HCT116 (cell line): ENCODE data around the gene CSNK1D.

Experiments used
- JUND ChIP-seq: IDR thresholded peaks from 2 replicates; pipeline ENCODE4 v1.6.1; 2012
- POLR2A ChIP-seq: IDR thresholded peaks from 2 replicates; pipeline ENCODE4 v1.7.0; 2011; ENCODE audit warnings: borderline replicate concordance; ENCODE audit not compliant: insufficient read depth, insufficient read length; ENCODE audit errors: extremely low read depth
- YY1 ChIP-seq: IDR thresholded peaks from 2 replicates; pipeline ENCODE4 v1.6.1; 2011; ENCODE audit warnings: low read length, low read depth, moderate library complexity, mild to moderate bottlenecking; ENCODE audit not compliant: insufficient replicate concordance; ENCODE audit errors: extremely low read depth
- TF ChIP-seq, protein P1 (sequence below), 3 experiments: fragments of 200-600 bp in 1 of 3; sonication (generic) in 1 of 3; IDR thresholded peaks in 2 of 3; conservative IDR thresholded peaks in 1 of 3; 2 replicates each; pipeline ENCODE4 v1.5.1; 2012 to 2017; ENCODE audit warnings: low read depth in 2 of 3, low read length in 2 of 3, antibody characterized with exemption in 1 of 3, borderline replicate concordance in 1 of 3, control low read depth in 1 of 3, mild to moderate bottlenecking in 1 of 3, mixed read lengths in 1 of 3, mixed run types in 1 of 3, moderate library complexity in 1 of 3; ENCODE audit not compliant: insufficient read depth in 1 of 3
- TF ChIP-seq, protein P2 (sequence below): IDR thresholded peaks from 2 replicates; pipeline ENCODE4 v1.6.1; 2012

DNA sequence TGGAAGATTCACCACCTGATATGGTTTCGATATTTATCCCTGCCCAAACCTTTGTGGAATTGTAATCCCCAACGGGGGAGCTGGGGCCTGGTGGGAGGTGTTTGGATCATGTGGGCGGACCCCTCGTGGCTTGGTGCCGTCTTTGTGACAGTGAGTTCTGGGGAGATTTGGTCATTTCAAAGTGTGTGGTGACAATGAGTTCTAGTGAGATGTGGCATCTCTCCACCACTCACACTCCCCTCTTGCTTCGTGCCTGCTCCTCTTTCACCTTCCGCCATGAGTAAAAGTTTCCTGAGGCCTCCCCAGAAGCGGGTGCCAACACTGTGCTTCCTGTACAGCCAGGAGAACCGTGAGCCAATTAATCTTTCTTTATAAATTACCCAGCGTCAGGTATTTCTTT lies 70.5 kb downstream of the CSNK1D start:
- TF ChIP-seq, protein P1, sequence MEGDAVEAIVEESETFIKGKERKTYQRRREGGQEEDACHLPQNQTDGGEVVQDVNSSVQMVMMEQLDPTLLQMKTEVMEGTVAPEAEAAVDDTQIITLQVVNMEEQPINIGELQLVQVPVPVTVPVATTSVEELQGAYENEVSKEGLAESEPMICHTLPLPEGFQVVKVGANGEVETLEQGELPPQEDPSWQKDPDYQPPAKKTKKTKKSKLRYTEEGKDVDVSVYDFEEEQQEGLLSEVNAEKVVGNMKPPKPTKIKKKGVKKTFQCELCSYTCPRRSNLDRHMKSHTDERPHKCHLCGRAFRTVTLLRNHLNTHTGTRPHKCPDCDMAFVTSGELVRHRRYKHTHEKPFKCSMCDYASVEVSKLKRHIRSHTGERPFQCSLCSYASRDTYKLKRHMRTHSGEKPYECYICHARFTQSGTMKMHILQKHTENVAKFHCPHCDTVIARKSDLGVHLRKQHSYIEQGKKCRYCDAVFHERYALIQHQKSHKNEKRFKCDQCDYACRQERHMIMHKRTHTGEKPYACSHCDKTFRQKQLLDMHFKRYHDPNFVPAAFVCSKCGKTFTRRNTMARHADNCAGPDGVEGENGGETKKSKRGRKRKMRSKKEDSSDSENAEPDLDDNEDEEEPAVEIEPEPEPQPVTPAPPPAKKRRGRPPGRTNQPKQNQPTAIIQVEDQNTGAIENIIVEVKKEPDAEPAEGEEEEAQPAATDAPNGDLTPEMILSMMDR (IDR thresholded peaks at IDR 0.05 in 2 of 3, conservative IDR thresholded peaks at IDR 0.05 in 1 of 3; ENCODE audit: borderline replicate concordance in 1 of 3, insufficient read depth in 1 of 3, low read depth in 2 of 3, low read length in 2 of 3), result no peak
- TF ChIP-seq, protein P2, sequence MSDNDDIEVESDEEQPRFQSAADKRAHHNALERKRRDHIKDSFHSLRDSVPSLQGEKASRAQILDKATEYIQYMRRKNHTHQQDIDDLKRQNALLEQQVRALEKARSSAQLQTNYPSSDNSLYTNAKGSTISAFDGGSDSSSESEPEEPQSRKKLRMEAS, result no peak
- no peak for TF ChIP-seq YY1
- no peak for TF ChIP-seq POLR2A
- no peak for TF ChIP-seq JUND
